ENCODE results near the gene MT1A.
"Not testable (repeated sequence)": the region's sequence is repeated elsewhere in the genome, so short reads cannot be mapped to it uniquely, and the experiment has no call there.

- TF ChIP-seq ZFX (IDR thresholded peaks at IDR 0.05); CTCF (conservative IDR thresholded peaks at IDR 0.05): not testable (repeated sequence)
Measured at GRCh38 chr16:56672171-56672570, 33.7 kb downstream of the MT1A start.
